Endothelial cell of umbilical vein (primary cell): ENCODE measurements around the gene TRAPPC6A. TPM values are rescaled to one million over a fixed set of nuclear protein-coding genes. Genes with fewer than 3 reads are reported as not detected.

Experiments used
- BruUV-seq: library from RNA; stranded (reverse); fragments of 400-500 nt; replicated peaks from 2 replicates; lab custom pipeline; 2021; lab: Mats Ljungman, UMichigan
- CTCF ChIA-PET: fragments of 300-600, 350-600 bp; sonication (Branson Sonifier 250); formaldehyde crosslinking; loops from one replicate; lab custom pipeline; 2021; ENCODE audit warnings: antibody characterized with exemption, inconsistent platforms; lab: Charles Lee
- POLR2A ChIA-PET: fragments of 300-600, 350-600 bp; sonication (Branson Sonifier 250); formaldehyde crosslinking; loops from one replicate; lab custom pipeline; 2021; ENCODE audit warnings: antibody characterized with exemption, inconsistent platforms; lab: Charles Lee
- DNase-seq: peaks from one replicate; pipeline ENCODE4 v3.0.0-alpha.2; 2011; ENCODE audit warnings: low read depth, low spot score
- FAIRE-seq: peaks from 2 replicates; lab custom pipeline; 2011; peaks lifted over from hg19 to GRCh38; lab: Jason Lieb, UNC
- H2AFZ ChIP-seq: 2 replicates; pipeline ENCODE4 v1.6.0; 2012; ENCODE audit warnings: low read depth, low read length, control low read depth, inconsistent platforms
- H3K27ac ChIP-seq: 2 replicates; pipeline ENCODE4 v1.5.1; 2011; ENCODE audit warnings: low read depth, mild to moderate bottlenecking, control low read depth, low read length, moderate library complexity; ENCODE audit not compliant: insufficient read depth
- H3K27me3 ChIP-seq, 2 experiments: 2 replicates each; pipeline versions ENCODE4 v1.6.0 to v1.6.1; 2011; ENCODE audit warnings: low read length in 2 of 2, mixed read lengths in 1 of 2; ENCODE audit not compliant: control insufficient read depth in 2 of 2, insufficient read depth in 2 of 2
- H3K36me3 ChIP-seq, 2 experiments: 2 replicates in 1 of 2; 3 replicates in 1 of 2; pipeline ENCODE4 v1.5.1; 2011; ENCODE audit warnings: low read length in 2 of 2, mild to moderate bottlenecking in 1 of 2, moderate library complexity in 1 of 2; ENCODE audit not compliant: control insufficient read depth in 2 of 2, insufficient read depth in 2 of 2; ENCODE audit errors: extremely low read depth in 1 of 2
- H3K4me1 ChIP-seq: 3 replicates; pipeline ENCODE4 v1.5.1; 2011; ENCODE audit warnings: mild to moderate bottlenecking, low read length; ENCODE audit not compliant: control insufficient read depth, insufficient read depth; ENCODE audit errors: extremely low read depth
- H3K4me2 ChIP-seq: 2 replicates; pipeline ENCODE4 v1.6.1; 2011; ENCODE audit warnings: low read length, control low read depth, mixed read lengths; ENCODE audit not compliant: insufficient read depth
- H3K4me3 ChIP-seq, 3 experiments: fragments of 200-600 bp in 1 of 3; sonication (generic), shearing (Covaris generic) in 1 of 3; replicated peaks in 1 of 3; 2 replicates each; pipeline ENCODE4 v1.5.1; 2011 to 2016; ENCODE audit warnings: control low read depth in 3 of 3, low read length in 3 of 3, mild to moderate bottlenecking in 2 of 3, inconsistent platforms in 1 of 3, low read depth in 1 of 3, moderate library complexity in 1 of 3; ENCODE audit not compliant: insufficient read depth in 1 of 3
- H3K79me2 ChIP-seq: 2 replicates; pipeline ENCODE4 v1.6.0; 2012; ENCODE audit warnings: low read length, inconsistent platforms; ENCODE audit not compliant: control insufficient read depth, insufficient read depth
- H3K9ac ChIP-seq: replicated peaks from 2 replicates; pipeline ENCODE3; 2011; ENCODE audit warnings: low read length, control low read depth; ENCODE audit not compliant: insufficient read depth; ENCODE audit errors: extremely low read depth
- H3K9me1 ChIP-seq: replicated peaks from 3 replicates; pipeline ENCODE4 v1.6.0; 2011; ENCODE audit warnings: mild to moderate bottlenecking, low read length; ENCODE audit not compliant: control insufficient read depth, insufficient read depth; ENCODE audit errors: extremely low read depth
- H3K9me3 ChIP-seq: replicated peaks from 2 replicates; pipeline ENCODE4 v1.5.1; 2012; ENCODE audit warnings: low read length, inconsistent platforms; ENCODE audit not compliant: control insufficient read depth, insufficient read depth
- H4K20me1 ChIP-seq: replicated peaks from 2 replicates; pipeline ENCODE3; 2011; ENCODE audit warnings: mild to moderate bottlenecking, low read length; ENCODE audit not compliant: control insufficient read depth, insufficient read depth; ENCODE audit errors: extremely low read depth
- CTCF ChIP-seq, 2 donors: IDR thresholded peaks; 1 replicate in 1 of 2; 2 replicates in 1 of 2; pipeline ENCODE4 v1.5.1; 2011; ENCODE audit warnings: low read length in 2 of 2, mild to moderate bottlenecking in 2 of 2, moderate library complexity in 2 of 2, control low read depth in 1 of 2, inconsistent platforms in 1 of 2, low read depth in 1 of 2; ENCODE audit not compliant: insufficient read depth in 1 of 2; ENCODE audit errors: extremely low read depth in 1 of 2
- EZH2 ChIP-seq: IDR thresholded peaks from 2 replicates; pipeline ENCODE4 v1.6.1; 2012; ENCODE audit warnings: borderline replicate concordance, low read depth, mild to moderate bottlenecking, moderate library complexity, low read length, inconsistent platforms; ENCODE audit not compliant: severe bottlenecking
- FOS ChIP-seq: IDR thresholded peaks from 2 replicates; pipeline ENCODE4 v1.6.1; 2011; ENCODE audit warnings: mild to moderate bottlenecking, low read length, moderate library complexity, borderline replicate concordance; ENCODE audit not compliant: insufficient read depth
- GATA2 ChIP-seq: IDR thresholded peaks from 2 replicates; pipeline ENCODE4 v1.7.0; 2011; ENCODE audit warnings: low read depth, mild to moderate bottlenecking, moderate library complexity, mixed read lengths, low read length; ENCODE audit not compliant: insufficient read length, insufficient read depth
- JUN ChIP-seq: IDR thresholded peaks from 2 replicates; pipeline ENCODE4 v1.6.1; 2011; ENCODE audit warnings: borderline replicate concordance, low read depth; ENCODE audit not compliant: insufficient read length, insufficient read depth
- MYC ChIP-seq: IDR thresholded peaks from one replicate; pipeline ENCODE4 v1.6.1; 2011; ENCODE audit warnings: mild to moderate bottlenecking, low read depth, low read length
- POLR2AphosphoS5 ChIP-seq: IDR thresholded peaks from 2 replicates; pipeline ENCODE4 v1.6.1; 2012; ENCODE audit warnings: low read depth, mild to moderate bottlenecking, control low read depth, low read length, moderate library complexity; ENCODE audit not compliant: insufficient read depth
- dilution Hi-C: fragments of 300-500 bp; cut with MboI; formaldehyde crosslinking; loops from one replicate; pipeline ENCODE4 v1.15.0; 2019; ENCODE audit warnings: low sequenced_read_pairs; ENCODE audit not compliant: extremely low pct_ligation_motif_present
- intact Hi-C: fragments of 100-400 bp; cut with micrococcal nuclease; formaldehyde crosslinking; loops from one replicate; pipeline ENCODE4 v1.10.0; 2022
- polyA plus RNA-seq, 4 experiments: library from polyadenylated mRNA; depleted of rRNA in 3 of 4; stranded (reverse) in 3 of 4; unstranded in 1 of 4; fragments of >200 nt; gene quantifications; 2 replicates each; pipeline versions ENCODE4 v1.2.1 to v1.2.3, GENCODE V29; 2011 to 2012; ENCODE audit warnings: missing spikeins in 1 of 4
- total RNA-seq: library from RNA; stranded (reverse); gene quantifications from 2 replicates; pipeline ENCODE4 v1.2.3, GENCODE V29; 2021
- TF ChIP-seq, protein P1 (sequence below): IDR thresholded peaks from 2 replicates; pipeline ENCODE4 v1.6.1; 2011; ENCODE audit not compliant: insufficient read depth, insufficient read length

TRAPPC6A gene
- total and polyA plus RNA-seq, 2 donors (not counting 3 experiments of a cell fraction or from before 2014, with no cell fraction given) = 18.1 to 45.4 TPM

GRCh38 chr19:45140144-45140503, 37.9 kb downstream of the TRAPPC6A start:
- H4K20me1 ChIP-seq = no peaks in the 10 kb centered on the region
- H3K4me2 ChIP-seq = no peak overlapping the region
- BruUV-seq = no TSS peak
- TF ChIP-seq FOS (no peak), JUN (no peak), CTCF (IDR thresholded peaks at IDR 0.05; ENCODE audit: extremely low read depth in 1 of 2, insufficient read depth in 1 of 2, low read depth in 1 of 2, low read length in 2 of 2) (no peak), EZH2 (no peak)
- intact Hi-C loops (no loop called here), dilution Hi-C loops (no loop called here)
- H3K4me1 ChIP-seq = no peaks in the 10 kb centered on the region
- H3K36me3 ChIP-seq = peaks cover 2 to 14% of the 10 kb centered on the region in 2 experiments
- DNase-seq (no peak), FAIRE-seq (no peak)
- H3K9me1 ChIP-seq = no peaks in the 10 kb centered on the region
- H3K27ac ChIP-seq = no peak overlapping the region
- CTCF ChIA-PET = no interaction called here
- no peak overlapping the region for H3K4me3 ChIP-seq
- no peak overlapping the region for H3K9ac ChIP-seq
- peaks cover 2% of the 10 kb centered on the region for H3K79me2 ChIP-seq
- H3K27me3 ChIP-seq = no peaks in the 10 kb centered on the region
- POLR2A ChIA-PET = no interaction called here
- no peak overlapping the region for H2AFZ ChIP-seq
- H3K9me3 ChIP-seq = no peaks in the 10 kb centered on the region

DNA sequence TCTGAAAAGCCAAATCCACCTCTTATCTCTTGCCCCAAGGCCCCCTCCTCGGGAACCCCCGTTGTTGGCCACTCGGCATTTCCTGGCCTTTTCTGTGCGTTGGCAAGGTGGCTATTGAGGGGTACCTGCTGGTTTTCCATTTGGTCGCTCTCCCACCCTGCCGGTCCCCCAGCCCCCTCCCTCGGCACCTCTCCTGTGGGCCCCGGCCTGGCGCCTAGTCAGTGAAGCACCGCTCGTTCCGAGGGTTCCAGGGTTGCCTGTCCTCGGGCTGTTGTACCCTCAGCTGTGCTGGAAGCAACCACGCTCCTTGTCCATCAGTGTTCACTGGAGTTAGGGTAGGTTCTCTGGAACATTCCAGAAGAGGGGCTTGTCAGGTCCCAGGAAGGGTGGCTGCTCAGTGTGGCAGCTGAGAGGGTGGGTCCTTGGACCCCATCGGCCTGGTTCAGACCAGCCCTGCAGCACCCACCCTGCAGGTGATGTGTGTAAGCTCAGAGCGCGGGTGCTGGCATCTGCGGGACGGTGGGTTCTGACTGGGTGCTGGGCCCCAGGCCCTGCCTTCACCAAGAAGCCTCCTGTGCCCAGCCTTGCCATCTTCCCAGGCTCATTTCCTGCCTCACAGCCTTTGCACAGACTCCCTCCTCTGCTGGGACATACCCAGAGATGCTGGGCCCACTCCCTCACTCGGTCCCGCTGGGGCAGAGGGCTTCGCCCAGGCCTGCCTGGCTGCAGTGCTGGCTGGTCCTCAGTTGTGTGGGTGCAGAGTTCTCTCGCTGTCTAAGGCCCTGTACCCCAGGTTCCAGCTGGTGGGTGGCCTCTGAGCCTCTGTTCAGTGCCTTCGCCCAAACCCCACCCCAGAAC, 38.5 kb downstream of the TRAPPC6A start:
- BruUV-seq = no TSS peak
- H3K4me3 ChIP-seq = no peak overlapping the region
- intact Hi-C loops (no loop called here), dilution Hi-C loops (no loop called here)
- no peak overlapping the region for H3K9ac ChIP-seq
- H4K20me1 ChIP-seq = no peaks in the 10 kb centered on the region
- no peaks in the 10 kb centered on the region for H3K4me1 ChIP-seq
- H2AFZ ChIP-seq = no peak overlapping the region
- no peaks in the 10 kb centered on the region for H3K27me3 ChIP-seq
- CTCF ChIA-PET = no interaction called here
- H3K36me3 ChIP-seq = peaks cover 2 to 14% of the 10 kb centered on the region in 2 experiments
- no peak overlapping the region for H3K27ac ChIP-seq
- H3K4me2 ChIP-seq = no peak overlapping the region
- TF ChIP-seq EZH2 = no peak
- no peak for TF ChIP-seq GATA2
- no peak for TF ChIP-seq POLR2AphosphoS5
- no peak for TF ChIP-seq FOS
- no peak for TF ChIP-seq MYC
- TF ChIP-seq, protein P1, sequence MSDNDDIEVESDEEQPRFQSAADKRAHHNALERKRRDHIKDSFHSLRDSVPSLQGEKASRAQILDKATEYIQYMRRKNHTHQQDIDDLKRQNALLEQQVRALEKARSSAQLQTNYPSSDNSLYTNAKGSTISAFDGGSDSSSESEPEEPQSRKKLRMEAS = no peak
- TF ChIP-seq JUN = no peak
- no peak for TF ChIP-seq CTCF (IDR thresholded peaks at IDR 0.05; ENCODE audit: extremely low read depth in 1 of 2, insufficient read depth in 1 of 2, low read depth in 1 of 2, low read length in 2 of 2)
- POLR2A ChIA-PET = no interaction called here
- FAIRE-seq = no peak
- no peaks in the 10 kb centered on the region for H3K9me3 ChIP-seq
- no peaks in the 10 kb centered on the region for H3K9me1 ChIP-seq
- no peak for DNase-seq
- H3K79me2 ChIP-seq = peaks cover 2% of the 10 kb centered on the region
